Measurements from ENCODE around the gene C12orf56.
"Not testable (repeated sequence)": the region's sequence is repeated elsewhere in the genome, so short reads cannot be mapped to it uniquely, and the experiment has no call there.

The C12orf56 gene

GRCh38 chr12:64385468-64385867, 5.1 kb downstream of the C12orf56 start:
- DNase-seq: no peak

- DNase-seq: no peak
Observed at GRCh38 chr12:64385019-64385418, 5.5 kb downstream of the C12orf56 start.

- no peak for DNase-seq
Observed at GRCh38 chr12:64383675-64384074, 6.9 kb downstream of the C12orf56 start.

- DNase-seq: no peak
Observed at GRCh38 chr12:64362721-64363305, 27.7 kb downstream of the C12orf56 start.

- not testable (repeated sequence) for DNase-seq
Observed at GRCh38 chr12:64361173-64361572, 29.4 kb downstream of the C12orf56 start.

GRCh38 chr12:64356209-64356608, 34.3 kb downstream of the C12orf56 start:
- DNase-seq: not testable (repeated sequence)

GRCh38 chr12:64352181-64352580, 38.4 kb downstream of the C12orf56 start:
- DNase-seq: no peak

- no peak for DNase-seq
Observed at GRCh38 chr12:64351265-64351664, 39.3 kb downstream of the C12orf56 start.

GRCh38 chr12:64347630-64348029, 42.9 kb downstream of the C12orf56 start:
- no peak for DNase-seq

GRCh38 chr12:64344631-64345030, 45.9 kb downstream of the C12orf56 start:
- DNase-seq: not testable (repeated sequence)

- DNase-seq: not testable (repeated sequence)
Observed at GRCh38 chr12:64340546-64340945, 50.0 kb downstream of the C12orf56 start.

- DNase-seq: no peak
Observed at GRCh38 chr12:64335886-64336466, 54.6 kb downstream of the C12orf56 start.

- no peak for DNase-seq
Observed at GRCh38 chr12:64332938-64333337, 57.6 kb downstream of the C12orf56 start.

- no peak for DNase-seq
Observed at GRCh38 chr12:64332296-64332695, 58.3 kb downstream of the C12orf56 start.

GRCh38 chr12:64329031-64329710, 61.4 kb downstream of the C12orf56 start:
- DNase-seq: not testable (repeated sequence)

- DNase-seq: no peak
Observed at GRCh38 chr12:64325055-64325454, 65.5 kb downstream of the C12orf56 start.

GRCh38 chr12:64323476-64324225, 66.9 kb downstream of the C12orf56 start:
- no peak for DNase-seq

GRCh38 chr12:64323006-64323405, 67.6 kb downstream of the C12orf56 start:
- DNase-seq: no peak

- DNase-seq: no peak
Observed at GRCh38 chr12:64320611-64321010, 69.9 kb downstream of the C12orf56 start.

GRCh38 chr12:64319540-64320225, 70.9 kb downstream of the C12orf56 start:
- not testable (repeated sequence) for DNase-seq

- no peak for DNase-seq
Observed at GRCh38 chr12:64318605-64319004, 72.0 kb downstream of the C12orf56 start.

GRCh38 chr12:64311877-64312276, 78.7 kb downstream of the C12orf56 start:
- no peak for DNase-seq

GRCh38 chr12:64304571-64304970, 86.0 kb downstream of the C12orf56 start:
- no peak for DNase-seq

All from DMS79 treated with DMSO at 0.1 percent for 48 hours (cell line).